H1 (cell line): ENCODE results near the gene MRC2. TPM values are rescaled to one million over a fixed set of nuclear protein-coding genes. Genes with fewer than 3 reads are reported as not detected.

Experiments used
- CTCF ChIA-PET: fragments of 300-600 bp; sonication (Branson Sonifier 250); formaldehyde crosslinking; loops from one replicate; lab custom pipeline; 2021; ENCODE audit not compliant: partially characterized antibody; lab: Charles Lee
- POLR2A ChIA-PET: fragments of 300-600 bp; sonication (Branson Sonifier 250); formaldehyde crosslinking; loops from one replicate; lab custom pipeline; 2021; ENCODE audit warnings: inconsistent platforms; ENCODE audit not compliant: partially characterized antibody; lab: Charles Lee
- DNase-seq, 2 experiments: peaks; one replicate each; pipeline versions ENCODE4 v3.0.0 to v3.0.0-alpha.2; 2010 to 2022; ENCODE audit warnings: low spot score in 2 of 2, low read depth in 1 of 2, mixed read lengths in 1 of 2
- FAIRE-seq: peaks from 2 replicates; lab custom pipeline; 2011; peaks lifted over from hg19 to GRCh38; lab: Jason Lieb, UNC
- H2AFZ ChIP-seq: 2 replicates; pipeline ENCODE4 v1.8.1; 2012; ENCODE audit warnings: low read length, inconsistent platforms
- H2AK5ac ChIP-seq: 2 replicates; pipeline ENCODE4 v1.6.1; 2013; ENCODE audit warnings: low read depth, low read length
- H2BK120ac ChIP-seq: replicated peaks from 2 replicates; pipeline ENCODE3; 2013; ENCODE audit warnings: low read depth, low read length, inconsistent platforms
- H2BK12ac ChIP-seq: 2 replicates; pipeline ENCODE4 v1.6.1; 2013; ENCODE audit warnings: low read depth, low read length
- H2BK15ac ChIP-seq: 2 replicates; pipeline ENCODE4 v1.6.1; 2013; ENCODE audit warnings: low read length
- H2BK20ac ChIP-seq: 2 replicates; pipeline ENCODE4 v1.6.1; 2013; ENCODE audit warnings: low read length
- H2BK5ac ChIP-seq: 2 replicates; pipeline ENCODE4 v1.6.1; 2013; ENCODE audit warnings: low read depth, low read length
- H3K14ac ChIP-seq: 2 replicates; pipeline ENCODE4 v1.6.1; 2013; ENCODE audit warnings: inconsistent platforms; ENCODE audit not compliant: insufficient read length
- H3K18ac ChIP-seq: 2 replicates; pipeline ENCODE4 v1.6.1; 2013; ENCODE audit warnings: low read length; ENCODE audit errors: extremely low read depth
- H3K23ac ChIP-seq: 2 replicates; pipeline ENCODE4 v1.6.1; 2013; ENCODE audit warnings: inconsistent platforms; ENCODE audit not compliant: insufficient read length
- H3K23me2 ChIP-seq: 2 replicates; pipeline ENCODE4 v1.6.1; 2013; ENCODE audit warnings: low read depth, low read length
- H3K27ac ChIP-seq: 2 replicates; pipeline ENCODE4 v1.6.1; 2011; ENCODE audit warnings: low read depth, low read length, inconsistent platforms
- H3K27me3 ChIP-seq, 4 experiments: replicated peaks in 1 of 4; 1 replicate in 1 of 4; 2 replicates in 3 of 4; pipeline versions ENCODE4 v1.6.1 to v1.8.1; 2011 to 2013; ENCODE audit warnings: low read length in 3 of 4, mild to moderate bottlenecking in 3 of 4, inconsistent platforms in 2 of 4, mixed read lengths in 2 of 4, moderate library complexity in 1 of 4; ENCODE audit not compliant: control insufficient read depth in 3 of 4, insufficient read depth in 3 of 4; ENCODE audit errors: extremely low read depth in 1 of 4
- H3K36me3 ChIP-seq, 4 experiments: 2 replicates each; pipeline versions ENCODE4 v1.6.1 to v1.8.1; 2011 to 2013; ENCODE audit warnings: mild to moderate bottlenecking in 4 of 4, low read length in 3 of 4, moderate library complexity in 2 of 4, control low read depth in 1 of 4, inconsistent platforms in 1 of 4; ENCODE audit not compliant: insufficient read depth in 4 of 4, control insufficient read depth in 2 of 4
- H3K4ac ChIP-seq: replicated peaks from 2 replicates; pipeline ENCODE3; 2013; ENCODE audit warnings: low read length, low read depth, mixed read lengths, inconsistent platforms; ENCODE audit not compliant: insufficient read length
- H3K4me1 ChIP-seq, 4 experiments: replicated peaks in 1 of 4; 1 replicate in 1 of 4; 2 replicates in 3 of 4; pipeline versions ENCODE4 v1.6.1 to v1.8.1; 2011 to 2013; ENCODE audit warnings: low read length in 3 of 4, inconsistent platforms in 2 of 4, mixed read lengths in 1 of 4; ENCODE audit not compliant: insufficient read depth in 4 of 4, control insufficient read depth in 3 of 4
- H3K4me2 ChIP-seq, 2 experiments: 2 replicates each; pipeline versions ENCODE4 v1.6.1 to v1.8.1; 2011 to 2013; ENCODE audit warnings: low read depth in 2 of 2, low read length in 2 of 2, control low read depth in 1 of 2, inconsistent platforms in 1 of 2, mild to moderate bottlenecking in 1 of 2; ENCODE audit not compliant: insufficient read depth in 1 of 2
- H3K4me3 ChIP-seq, 4 experiments: fragments of 200-600, 300-600 bp in 1 of 4; sonication (generic), shearing (Covaris generic), sonication (Bioruptor Twin) in 1 of 4; 2 replicates each; pipeline versions ENCODE4 v1.5.1 to v1.8.1; 2011 to 2016; ENCODE audit warnings: low read length in 4 of 4, low read depth in 3 of 4, control low read depth in 2 of 4, inconsistent platforms in 2 of 4, mild to moderate bottlenecking in 2 of 4, mixed read lengths in 1 of 4, moderate library complexity in 1 of 4; ENCODE audit not compliant: insufficient read depth in 2 of 4; ENCODE audit errors: extremely low read depth in 1 of 4
- H3K56ac ChIP-seq: replicated peaks from 2 replicates; pipeline ENCODE3; 2013; ENCODE audit warnings: low read depth, mild to moderate bottlenecking, mixed read lengths, low read length, inconsistent platforms; ENCODE audit not compliant: insufficient read length
- H3K79me1 ChIP-seq: 2 replicates; pipeline ENCODE4 v1.6.1; 2013; ENCODE audit warnings: low read depth, low read length, control low read depth
- H3K79me2 ChIP-seq, 2 experiments: 2 replicates each; pipeline versions ENCODE4 v1.6.1 to v1.8.1; 2012 to 2013; ENCODE audit warnings: low read length in 2 of 2, mild to moderate bottlenecking in 2 of 2, inconsistent platforms in 1 of 2; ENCODE audit not compliant: insufficient read depth in 2 of 2, control insufficient read depth in 1 of 2
- H3K9ac ChIP-seq, 4 experiments: replicated peaks in 1 of 4; 1 replicate in 1 of 4; 2 replicates in 3 of 4; pipeline versions ENCODE4 v1.6.1 to v1.8.1; 2011 to 2013; ENCODE audit warnings: low read depth in 3 of 4, low read length in 3 of 4, control low read depth in 2 of 4, mild to moderate bottlenecking in 2 of 4, moderate library complexity in 2 of 4, inconsistent platforms in 1 of 4; ENCODE audit errors: extremely low read depth in 1 of 4
- H3K9me3 ChIP-seq, 2 experiments: 2 replicates each; pipeline versions ENCODE4 v1.6.1 to v1.8.1; 2012 to 2013; ENCODE audit warnings: mild to moderate bottlenecking in 2 of 2, moderate library complexity in 2 of 2, control low read depth in 1 of 2, inconsistent platforms in 1 of 2, low read depth in 1 of 2, low read length in 1 of 2, mixed read lengths in 1 of 2; ENCODE audit not compliant: insufficient read depth in 2 of 2
- H4K20me1 ChIP-seq, 2 experiments: replicated peaks in 1 of 2; 2 replicates each; pipeline versions ENCODE3 to v1.8.1; 2011 to 2013; ENCODE audit warnings: inconsistent platforms in 2 of 2, low read length in 2 of 2, mild to moderate bottlenecking in 1 of 2; ENCODE audit not compliant: insufficient read depth in 2 of 2, control insufficient read depth in 1 of 2
- H4K5ac ChIP-seq: 2 replicates; pipeline ENCODE4 v1.6.1; 2013; ENCODE audit warnings: low read length, low read depth, mixed read lengths, inconsistent platforms; ENCODE audit not compliant: insufficient read length
- H4K8ac ChIP-seq: 2 replicates; pipeline ENCODE4 v1.8.0; 2013; ENCODE audit warnings: mild to moderate bottlenecking, moderate library complexity, low read length, inconsistent platforms; ENCODE audit not compliant: insufficient read depth; ENCODE audit errors: extremely low read depth
- H4K91ac ChIP-seq: replicated peaks from 2 replicates; pipeline ENCODE3; 2013; ENCODE audit warnings: low read length, mixed read lengths, inconsistent platforms; ENCODE audit not compliant: insufficient read length
- BACH1 ChIP-seq: IDR thresholded peaks from 2 replicates; pipeline ENCODE4 v1.6.1; 2012; ENCODE audit warnings: low read length, improper control_type of control experiment
- CHD2 ChIP-seq: IDR thresholded peaks from 2 replicates; pipeline ENCODE4 v1.6.1; 2012; ENCODE audit warnings: low read length, improper control_type of control experiment
- CTBP2 ChIP-seq: IDR thresholded peaks from 2 replicates; pipeline ENCODE4 v1.7.0; 2011; ENCODE audit warnings: borderline replicate concordance, mild to moderate bottlenecking, moderate library complexity, mixed read lengths, low read length; ENCODE audit not compliant: insufficient read depth, insufficient read length
- EZH2 ChIP-seq: fragments of 200-600 bp; sonication (generic); IDR thresholded peaks from 2 replicates; pipeline ENCODE4 v1.7.1; 2012; ENCODE audit warnings: low read depth, mild to moderate bottlenecking, moderate library complexity, low read length, inconsistent platforms; ENCODE audit not compliant: severe bottlenecking
- KDM4A ChIP-seq: IDR thresholded peaks from one replicate; pipeline ENCODE4 v1.7.1; 2012; ENCODE audit warnings: low read depth, mild to moderate bottlenecking, moderate library complexity, low read length, inconsistent platforms; ENCODE audit not compliant: severe bottlenecking
- KDM5A ChIP-seq: fragments of 200-600 bp; IDR thresholded peaks from 2 replicates; pipeline ENCODE4 v1.7.1; 2012; ENCODE audit warnings: mild to moderate bottlenecking, low read length, inconsistent platforms, mixed read lengths
- POLR2A ChIP-seq, 2 experiments: IDR thresholded peaks; 1 replicate in 1 of 2; 2 replicates in 1 of 2; pipeline ENCODE4 v1.6.1; 2011; ENCODE audit warnings: low read depth in 2 of 2, low read length in 2 of 2, mild to moderate bottlenecking in 2 of 2; ENCODE audit errors: control extremely low read depth in 1 of 2
- RBBP5 ChIP-seq: IDR thresholded peaks from 2 replicates; pipeline ENCODE4 v1.7.1; 2012; ENCODE audit warnings: low read depth, mild to moderate bottlenecking, inconsistent platforms, low read length, moderate library complexity, borderline replicate concordance
- SIRT6 ChIP-seq: IDR thresholded peaks from one replicate; pipeline ENCODE4 v1.7.1; 2012; ENCODE audit warnings: low read length, inconsistent platforms
- TAF1 ChIP-seq: IDR thresholded peaks from 2 replicates; pipeline ENCODE4 v1.6.1; 2011; ENCODE audit warnings: mild to moderate bottlenecking, low read depth, low read length
- WGBS, 2 experiments: shearing (Covaris generic) in 1 of 2; methylation state at CpG; one replicate each; pipeline versions ENCODE4 v1.1.6 to v1.1.7; 2013 to 2015; ENCODE audit warnings: low lambda C conversion rate in 2 of 2, mixed read lengths in 2 of 2, inconsistent platforms in 1 of 2, low coverage in 1 of 2, missing lambda C conversion rate in 1 of 2; ENCODE audit not compliant: insufficient replicate concordance in 2 of 2, insufficient coverage in 1 of 2, insufficient read length in 1 of 2; ENCODE audit errors: extremely low coverage in 1 of 2, missing lambda C conversion rate in 1 of 2; 5-methylcytosine and 5-hydroxymethylcytosine counted together
- polyA plus RNA-seq, 7 experiments: library from polyadenylated mRNA; depleted of rRNA in 3 of 7; stranded (reverse) in 5 of 7; unstranded in 2 of 7; fragments of >200 nt in 5 of 7; fragments of 200-250 nt in 2 of 7; gene quantifications; 1 replicate in 5 of 7; 2 replicates in 1 of 7; 4 replicates in 1 of 7; pipeline versions ENCODE4 v1.2.1 to v1.2.3, GENCODE V29; 2011 to 2013; ENCODE audit warnings: missing spikeins in 2 of 7, mixed read lengths in 2 of 7
- total RNA-seq: library from RNA; stranded (reverse); fragmentation: NEBNext Ultra II Directional; extraction: Animal tissue kit (Norgen Biotek cat#: 25700); gene quantifications from 2 replicates; pipeline ENCODE4 v1.2.1, GENCODE V29; 2021
- TF ChIP-seq, protein P1 (sequence below): IDR thresholded peaks from 2 replicates; pipeline ENCODE4 v1.6.1; 2011; ENCODE audit warnings: low read depth, mild to moderate bottlenecking, low read length; ENCODE audit not compliant: insufficient read depth

Gene MRC2
- total and polyA plus RNA-seq, 2 of the 8 experiments (the other 6 are each of a cell fraction or from before 2014, with no cell fraction given), result 7.0 to 24.2 TPM

DNA sequence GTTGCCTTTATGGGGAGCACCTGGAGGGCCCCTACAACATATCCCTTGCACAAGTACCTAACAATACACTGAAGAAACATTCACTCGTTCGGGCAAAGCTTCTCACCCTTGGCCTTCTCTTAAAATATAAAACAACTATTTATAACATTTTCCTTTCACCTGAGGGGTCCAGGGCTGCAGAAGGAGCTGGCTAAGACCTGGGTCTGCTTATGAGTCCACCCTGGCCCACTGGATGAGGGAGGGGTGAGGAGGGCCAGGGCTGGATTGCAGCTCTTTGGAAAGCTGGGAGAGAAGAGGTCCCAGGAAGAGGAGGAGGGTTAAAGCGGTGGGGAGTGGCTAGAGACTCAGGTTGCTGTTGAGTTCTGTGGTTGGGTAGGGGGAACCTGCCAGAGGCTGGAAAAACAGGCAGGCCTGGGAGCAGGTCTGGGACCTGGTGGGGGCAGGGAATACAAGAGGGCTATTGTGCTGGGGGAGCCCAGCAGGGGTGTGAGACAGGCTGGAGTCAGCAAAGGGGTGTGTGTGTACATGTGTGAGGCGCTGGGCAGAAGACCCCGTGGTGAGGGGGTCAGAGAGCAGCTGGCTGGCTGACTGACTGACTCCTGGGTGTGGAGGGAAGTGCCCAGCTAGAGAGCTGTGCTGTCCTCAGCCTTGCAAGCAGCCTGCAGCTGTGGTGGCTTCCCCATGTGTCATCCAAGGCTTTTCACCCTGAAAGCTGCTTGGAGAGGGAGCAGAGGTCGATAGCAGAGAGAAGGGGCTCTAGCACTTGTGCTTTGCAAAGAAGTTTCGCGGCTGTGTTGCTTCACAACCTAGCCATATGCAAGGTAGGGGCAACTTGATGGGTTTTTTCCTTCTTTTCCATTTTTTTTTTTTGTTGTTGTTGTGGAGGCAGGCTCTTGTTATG, 10.2 kb upstream of the MRC2 start:
- POLR2A ChIA-PET, result interaction anchor here (0.7 to 1.6 kb wide), 6 partner anchors 8 to 524 kb away, joined by 3 to 6 read pairs (median 4); no protein-coding TSS in a partner anchor
- WGBS, 2 experiments, result 56% methylated on average over 8 of the region's 8 CpGs; no CpG with 5 or more reads in 1 of the 2 experiments
- TF ChIP-seq, protein P1, sequence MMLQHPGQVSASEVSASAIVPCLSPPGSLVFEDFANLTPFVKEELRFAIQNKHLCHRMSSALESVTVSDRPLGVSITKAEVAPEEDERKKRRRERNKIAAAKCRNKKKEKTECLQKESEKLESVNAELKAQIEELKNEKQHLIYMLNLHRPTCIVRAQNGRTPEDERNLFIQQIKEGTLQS, result no peak
- TF ChIP-seq KDM4A (no peak), CTBP2 (no peak), BACH1 (no peak), SIRT6 (no peak), CHD2 (no peak), POLR2A (IDR thresholded peaks at IDR 0.05; ENCODE audit: control extremely low read depth in 1 of 2, low read depth in 2 of 2, low read length in 2 of 2) (peak; percentile 32 to 41; a peak in 2 of 3 replicates), TAF1 (peak; percentile 35; the same call in 1 of the 2 replicates), EZH2 (no peak), RBBP5 (no peak), KDM5A (no peak)

More for the DNA sequence above, 10.2 kb upstream of the MRC2 start:
- Histone ChIP-seq H3K4me3 (peak overlapping the region in 1 of 4 experiments; percentile 14; a peak in 2 of 8 replicates), H3K79me2 (no peaks in the 10 kb centered on the region), H3K36me3 (peaks cover 0 to 10% (median 2%) of the 10 kb centered on the region in 4 experiments; a peak in 6 of 8 replicates), H3K23me2 (no peaks in the 10 kb centered on the region), H3K9me3 (no peaks in the 10 kb centered on the region), H4K91ac (no peak overlapping the region), H3K56ac (no peak overlapping the region), H3K23ac (no peak overlapping the region), H4K8ac (peak overlapping the region; percentile 81), H3K4me2 (peak overlapping the region; percentile 33 to 54; a peak in 3 of 4 replicates), H2BK120ac (no peak overlapping the region), H2BK15ac (no peak overlapping the region), H2AFZ (no peak overlapping the region), H3K18ac (peak overlapping the region; percentile 36; the same call in 1 of the 2 replicates), H2BK5ac (peak overlapping the region; percentile 3), H2BK20ac (no peak overlapping the region), H2AK5ac (no peak overlapping the region), H3K4me1 (peaks cover 0 to 12% (median 6%) of the 10 kb centered on the region in 4 experiments; a peak in 6 of 7 replicates), H3K14ac (no peak overlapping the region), H4K5ac (peak overlapping the region; percentile 27), H4K20me1 (no peaks in the 10 kb centered on the region), H3K27ac (peak overlapping the region; percentile 20; the same call in 1 of the 2 replicates), H2BK12ac (no peak overlapping the region), H3K79me1 (peaks cover 3% of the 10 kb centered on the region; the same call in 1 of the 2 replicates), H3K4ac (no peak overlapping the region), H3K9ac (no peak overlapping the region; a peak in 3 of 7 replicates), H3K27me3 (no peaks in the 10 kb centered on the region)
- CTCF ChIA-PET, result interaction anchor here (1.1 to 1.5 kb wide), 2 partner anchors 64 to 76 kb away, joined by 3 to 5 read pairs; no protein-coding TSS in a partner anchor
- peak; percentile 71 for FAIRE-seq
- DNase-seq, result peak in 1 of 2 experiments; percentile 74
